Right atrium auricular region (tissue), 2 donors: ENCODE measurements around the gene MOV10L1. TPM values are rescaled to one million over a fixed set of nuclear protein-coding genes. Genes with fewer than 3 reads are reported as not detected.

ENCODE experiments used
- DNase-seq: peaks from one replicate; pipeline ENCODE4 v3.0.0-alpha.2; 2019; ENCODE audit warnings: low spot score
- H3K27ac ChIP-seq, 2 donors: fragments of 200-600 bp; sonication (generic); 1 replicate in 1 of 2; 2 replicates in 1 of 2; pipeline ENCODE4 v1.5.1; 2016 to 2019
- H3K27me3 ChIP-seq, 2 donors: fragments of 200-600 bp; sonication (generic); one replicate each; pipeline versions ENCODE4 v1.5.1 to v1.6.0; 2017 to 2019
- H3K36me3 ChIP-seq: fragments of 200-600 bp; sonication (generic); one replicate; pipeline ENCODE4 v1.5.1; 2016
- H3K4me1 ChIP-seq, 2 donors: fragments of 200-600 bp; sonication (generic); one replicate each; pipeline versions ENCODE4 v1.5.1 to v1.6.0; 2017 to 2019
- H3K4me3 ChIP-seq, 2 donors: fragments of 200-600 bp; sonication (generic); 1 replicate in 1 of 2; 2 replicates in 1 of 2; pipeline ENCODE4 v1.5.1; 2017 to 2019; ENCODE audit warnings: mild to moderate bottlenecking in 1 of 2, moderate library complexity in 1 of 2
- H3K9me3 ChIP-seq, 2 donors: fragments of 200-600 bp; sonication (generic); one replicate each; pipeline ENCODE4 v1.5.1; 2019
- total RNA-seq, 2 donors: library from RNA; depleted of rRNA; stranded (reverse); fragments of >200 nt; gene quantifications; one replicate each; pipeline ENCODE4 v1.1.0, GENCODE V29; 2016
- TF ChIP-seq, protein P1 (sequence below), 2 donors: fragments of 200-600 bp; sonication (generic); IDR thresholded peaks; one replicate each; pipeline ENCODE4 v1.5.1; 2019; ENCODE audit warnings: antibody characterized with exemption in 2 of 2

MOV10L1 gene
- total RNA-seq, 2 donors from 2014 or later: 0.43 to 1.1 TPM

DNA sequence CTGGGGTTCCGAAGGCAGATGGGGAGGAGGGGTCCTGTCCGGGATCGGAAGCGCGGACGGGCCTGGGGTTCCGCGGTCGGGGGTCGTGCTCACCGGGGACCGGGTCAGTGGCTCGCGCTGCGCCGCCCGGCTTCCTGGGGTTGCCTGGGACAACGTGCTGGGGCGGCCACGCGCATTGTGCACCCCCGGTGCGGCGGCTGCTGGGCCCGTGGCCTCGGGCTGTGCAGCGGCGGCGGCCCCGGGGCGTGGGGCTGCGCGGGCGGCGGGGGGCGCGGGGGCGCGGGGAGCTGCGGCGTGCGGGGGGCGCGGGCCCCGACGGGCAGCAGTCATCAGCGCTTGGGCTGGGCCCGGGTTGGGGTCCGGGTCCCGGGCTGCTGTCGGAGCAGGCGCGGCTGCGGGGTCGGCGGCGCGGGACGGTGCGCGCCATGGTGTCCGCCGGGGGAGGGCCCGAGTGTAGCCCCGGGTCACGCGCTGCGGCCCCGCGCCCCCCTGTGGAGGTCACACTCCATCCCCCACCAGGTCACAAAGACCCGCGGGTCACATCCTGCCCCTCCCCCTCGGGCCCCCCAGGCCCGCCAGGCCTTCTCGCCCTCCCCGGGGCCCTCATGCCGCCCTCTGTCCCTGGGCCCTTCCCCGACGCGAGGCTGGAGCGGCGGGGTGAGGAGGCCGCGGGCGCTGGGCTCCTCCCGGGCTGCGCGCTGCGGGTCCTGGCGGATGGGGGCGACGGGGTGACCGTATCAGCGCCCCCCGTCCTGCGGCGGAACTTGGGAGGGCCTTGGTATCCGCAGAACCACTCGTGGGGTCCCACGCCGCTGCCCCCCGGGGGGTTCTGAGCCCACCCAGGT is 31.5 kb upstream of the MOV10L1 start, which contains the start of gene TTLL8:
Gene TTLL8, minus strand, starts transcription at position 238 of the 845 bp plus-strand sequence.
- peaks cover 10 to 13% of the 10 kb centered on the region in 2 donors for H3K27me3 ChIP-seq
- no peaks in the 10 kb centered on the region for H3K36me3 ChIP-seq
- peaks cover 0 to 6% of the 10 kb centered on the region in 2 donors for H3K9me3 ChIP-seq
- no peak within 1 kb of the TSS for H3K27ac ChIP-seq
- DNase-seq: no peak
- H3K4me1 ChIP-seq: peaks cover 0 to 15% of the 10 kb centered on the region in 2 donors
- H3K4me3 ChIP-seq: peak within 1 kb of the TSS in 1 of 2 donors; percentile 27
- TF ChIP-seq, protein P1, sequence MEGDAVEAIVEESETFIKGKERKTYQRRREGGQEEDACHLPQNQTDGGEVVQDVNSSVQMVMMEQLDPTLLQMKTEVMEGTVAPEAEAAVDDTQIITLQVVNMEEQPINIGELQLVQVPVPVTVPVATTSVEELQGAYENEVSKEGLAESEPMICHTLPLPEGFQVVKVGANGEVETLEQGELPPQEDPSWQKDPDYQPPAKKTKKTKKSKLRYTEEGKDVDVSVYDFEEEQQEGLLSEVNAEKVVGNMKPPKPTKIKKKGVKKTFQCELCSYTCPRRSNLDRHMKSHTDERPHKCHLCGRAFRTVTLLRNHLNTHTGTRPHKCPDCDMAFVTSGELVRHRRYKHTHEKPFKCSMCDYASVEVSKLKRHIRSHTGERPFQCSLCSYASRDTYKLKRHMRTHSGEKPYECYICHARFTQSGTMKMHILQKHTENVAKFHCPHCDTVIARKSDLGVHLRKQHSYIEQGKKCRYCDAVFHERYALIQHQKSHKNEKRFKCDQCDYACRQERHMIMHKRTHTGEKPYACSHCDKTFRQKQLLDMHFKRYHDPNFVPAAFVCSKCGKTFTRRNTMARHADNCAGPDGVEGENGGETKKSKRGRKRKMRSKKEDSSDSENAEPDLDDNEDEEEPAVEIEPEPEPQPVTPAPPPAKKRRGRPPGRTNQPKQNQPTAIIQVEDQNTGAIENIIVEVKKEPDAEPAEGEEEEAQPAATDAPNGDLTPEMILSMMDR (IDR thresholded peaks at IDR 0.05): no peak

DNA sequence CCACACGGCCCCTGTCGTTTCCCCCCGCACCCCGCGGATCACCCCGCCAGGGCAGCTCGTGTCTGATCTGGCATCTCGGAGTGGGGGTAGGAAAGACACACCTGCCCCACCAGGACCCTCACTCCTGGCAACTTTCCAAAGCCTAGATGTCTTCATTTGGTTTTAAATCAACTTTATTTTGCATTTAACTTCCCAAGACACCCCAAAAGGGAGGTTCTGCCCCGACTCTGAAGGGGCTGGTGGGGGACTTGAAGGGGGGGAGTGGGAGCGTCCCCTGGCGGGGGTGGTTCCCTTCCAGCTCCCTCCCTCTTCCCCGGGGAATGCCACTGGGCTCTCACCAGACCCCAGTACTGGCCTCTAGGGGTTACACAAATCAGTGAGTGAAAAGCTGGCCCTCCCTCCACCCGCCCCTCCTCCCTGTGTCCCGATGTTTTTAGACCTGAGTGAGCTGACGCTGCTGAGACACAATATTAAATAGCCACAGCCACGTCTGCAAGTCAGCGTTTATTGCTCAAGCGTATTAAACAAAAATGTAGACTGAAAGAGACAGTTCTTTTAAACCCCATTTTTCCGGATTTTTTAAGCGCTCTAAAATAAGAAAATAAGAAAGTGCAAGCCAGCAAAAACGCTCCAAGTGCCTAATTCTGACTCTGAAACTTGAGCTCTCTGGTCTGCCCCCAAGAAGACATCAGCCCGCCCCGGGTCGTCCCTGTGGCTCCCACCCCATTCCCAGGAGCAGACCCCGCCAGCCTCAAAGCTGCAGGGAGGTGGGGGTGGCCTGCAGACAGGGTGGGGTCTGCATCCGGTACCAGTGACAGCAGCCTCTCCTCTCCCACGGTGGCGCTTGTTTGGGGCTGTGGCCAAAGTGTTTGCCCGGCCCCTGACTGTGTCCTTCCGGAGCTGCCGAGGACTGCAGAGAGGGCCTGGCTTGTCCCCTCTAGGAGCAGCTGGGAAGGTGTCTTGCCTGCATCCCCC is 30.6 kb upstream of the MOV10L1 start:
- H3K36me3 ChIP-seq: no peaks in the 10 kb centered on the region
- no peaks in the 10 kb centered on the region for H3K9me3 ChIP-seq
- H3K27ac ChIP-seq: no peak overlapping the region
- H3K27me3 ChIP-seq: peaks cover 10 to 13% of the 10 kb centered on the region in 2 donors
- peaks cover 0 to 15% of the 10 kb centered on the region in 2 donors for H3K4me1 ChIP-seq
- TF ChIP-seq, protein P1 (IDR thresholded peaks at IDR 0.05): no peak
- H3K4me3 ChIP-seq: peak overlapping the region in 1 of 2 donors; percentile 27
- no peak for DNase-seq

DNA sequence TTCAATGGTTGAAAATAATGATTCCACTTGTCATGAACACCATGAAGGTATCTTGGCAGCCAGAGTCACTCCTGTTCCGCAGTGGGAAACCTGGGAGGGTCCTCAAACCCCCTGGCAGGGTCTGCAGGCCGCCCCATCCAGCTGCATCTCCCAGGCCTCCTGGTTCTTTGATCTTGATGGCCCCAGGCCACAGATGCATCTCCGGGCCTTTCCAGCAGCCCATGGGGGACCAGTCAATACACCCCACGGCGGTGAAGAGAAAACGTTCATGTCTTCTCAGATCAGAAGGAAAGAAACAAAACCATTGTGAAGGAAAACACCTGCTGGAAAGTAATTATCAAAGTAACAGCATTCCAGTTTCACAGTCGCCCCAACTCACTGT is 29.9 kb upstream of the MOV10L1 start:
- no peaks in the 10 kb centered on the region for H3K36me3 ChIP-seq
- DNase-seq: no peak
- H3K27ac ChIP-seq: no peak overlapping the region
- TF ChIP-seq, protein P1 (IDR thresholded peaks at IDR 0.05): no peak
- H3K4me1 ChIP-seq: peaks cover 0 to 15% of the 10 kb centered on the region in 2 donors
- peaks cover 10 to 13% of the 10 kb centered on the region in 2 donors for H3K27me3 ChIP-seq
- no peaks in the 10 kb centered on the region for H3K9me3 ChIP-seq
- no peak overlapping the region for H3K4me3 ChIP-seq

DNA sequence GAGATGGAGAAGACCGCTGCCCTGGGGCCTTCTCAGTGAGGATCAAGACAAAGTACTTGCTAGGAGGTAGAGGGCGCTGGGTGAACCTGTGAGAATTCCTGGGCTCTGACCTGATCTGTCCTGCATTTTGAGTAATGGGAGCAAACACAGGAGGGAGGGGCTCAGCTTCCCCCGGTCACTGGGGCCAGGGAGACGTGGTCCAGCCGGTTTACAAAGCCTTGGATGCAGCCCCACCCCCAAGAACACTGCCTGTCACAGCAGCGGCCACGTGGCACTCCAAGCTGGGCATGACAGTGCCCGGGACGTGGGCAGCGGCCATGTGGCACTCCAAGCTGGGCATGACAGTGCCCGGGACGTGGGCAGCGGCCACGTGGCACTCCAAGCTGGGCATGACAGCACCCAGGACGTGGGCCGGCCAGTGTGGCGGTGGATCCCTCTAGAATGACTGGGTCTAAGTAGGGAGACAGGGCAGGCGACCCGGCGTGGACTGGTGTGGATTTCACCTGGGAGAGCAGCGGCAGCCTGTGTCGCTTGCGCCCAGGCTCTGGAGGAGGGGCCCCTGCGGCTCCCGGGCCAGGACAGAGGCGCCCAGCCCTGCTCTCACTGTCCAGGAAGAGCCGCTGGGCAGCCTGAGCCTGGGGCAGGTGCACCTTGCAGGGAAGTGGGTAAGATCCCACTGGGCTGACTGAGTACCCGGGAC is 29.2 kb upstream of the MOV10L1 start:
- Histone ChIP-seq H3K4me1 (peaks cover 0 to 15% of the 10 kb centered on the region in 2 donors), H3K4me3 (no peak overlapping the region), H3K27ac (no peak overlapping the region), H3K27me3 (peaks cover 10 to 13% of the 10 kb centered on the region in 2 donors), H3K9me3 (no peaks in the 10 kb centered on the region), H3K36me3 (no peaks in the 10 kb centered on the region)
- no peak for DNase-seq
- TF ChIP-seq, protein P1 (IDR thresholded peaks at IDR 0.05): no peak

DNA sequence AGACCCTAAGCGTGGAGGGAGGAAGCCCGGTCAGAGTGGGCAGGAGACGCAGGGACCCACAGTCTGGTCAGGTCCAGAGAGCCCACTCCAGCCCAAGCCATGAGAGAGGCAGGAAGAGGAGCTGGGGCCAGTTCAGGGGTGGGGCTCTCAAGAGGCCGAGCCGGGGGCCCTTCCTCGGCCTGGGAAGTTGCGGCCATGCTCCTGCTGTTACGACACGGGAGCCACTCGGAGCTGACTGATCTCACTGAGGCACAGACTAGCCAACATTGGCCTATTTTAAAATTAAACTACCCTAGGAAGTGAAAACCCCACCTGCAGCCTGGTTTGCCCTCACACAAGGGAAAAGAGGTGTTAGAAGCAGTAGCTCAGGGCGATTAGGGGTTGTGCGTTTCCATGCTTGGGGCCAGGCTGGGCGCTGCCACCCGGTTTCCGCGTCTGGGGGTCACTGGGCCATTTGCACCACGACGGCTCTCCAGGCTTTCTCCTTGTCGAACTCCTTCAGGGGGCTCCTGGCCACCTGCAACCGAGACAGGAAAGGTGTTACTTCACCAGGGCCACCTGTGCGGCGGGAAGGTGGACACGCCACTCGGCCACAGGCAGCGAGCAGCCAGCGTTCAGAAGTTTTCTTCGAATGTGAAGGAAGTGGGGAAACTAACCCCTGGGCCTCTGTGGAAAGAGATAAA is 28.5 kb upstream of the MOV10L1 start:
- Histone ChIP-seq H3K27ac (no peak overlapping the region), H3K27me3 (peaks cover 10 to 13% of the 10 kb centered on the region in 2 donors), H3K4me1 (peaks cover 0 to 15% of the 10 kb centered on the region in 2 donors), H3K9me3 (no peaks in the 10 kb centered on the region), H3K4me3 (no peak overlapping the region), H3K36me3 (no peaks in the 10 kb centered on the region)
- no peak for DNase-seq
- TF ChIP-seq, protein P1 (IDR thresholded peaks at IDR 0.05): no peak
